ENCODE measurements around the gene ANGEL2. TPM values are rescaled to one million over a fixed set of nuclear protein-coding genes. Genes with fewer than 3 reads are reported as not detected.
A peak's percentile ranks its signal among the peaks of the same experiment; 100 is the strongest.

Gene ANGEL2
- total RNA-seq = 10 to 100 TPM; 55.8 to 60.4 TPM
- 29.9 TPM for polyA plus RNA-seq (2013, experiment 1 of 2)
- polyA plus RNA-seq (2013, experiment 2 of 2) = 31.7 TPM
- long read RNA-seq, experiment 1, full-length matches to known transcripts = 1 of 10 reads
- long read RNA-seq, experiment 1, partial matches to known transcripts = 1 of 10 reads
- long read RNA-seq, experiment 1, other reads (novel, unspliced or antisense) = 8 of 10 reads
- long read RNA-seq, experiment 2, full-length matches to known transcripts = 19 of 90 reads
- long read RNA-seq, experiment 2, partial matches to known transcripts = 9 of 90 reads
- long read RNA-seq, experiment 2, other reads (novel, unspliced or antisense) = 62 of 90 reads
- long read RNA-seq, experiment 3, full-length matches to known transcripts = 25 of 80 reads
- long read RNA-seq, experiment 3, partial matches to known transcripts = 6 of 80 reads
- long read RNA-seq, experiment 3, other reads (novel, unspliced or antisense) = 49 of 80 reads
- long read RNA-seq, experiment 4, full-length matches to known transcripts = 4 of 20 reads
- long read RNA-seq, experiment 4, partial matches to known transcripts = 2 of 20 reads
- long read RNA-seq, experiment 4, other reads (novel, unspliced or antisense) = 14 of 20 reads

DNA sequence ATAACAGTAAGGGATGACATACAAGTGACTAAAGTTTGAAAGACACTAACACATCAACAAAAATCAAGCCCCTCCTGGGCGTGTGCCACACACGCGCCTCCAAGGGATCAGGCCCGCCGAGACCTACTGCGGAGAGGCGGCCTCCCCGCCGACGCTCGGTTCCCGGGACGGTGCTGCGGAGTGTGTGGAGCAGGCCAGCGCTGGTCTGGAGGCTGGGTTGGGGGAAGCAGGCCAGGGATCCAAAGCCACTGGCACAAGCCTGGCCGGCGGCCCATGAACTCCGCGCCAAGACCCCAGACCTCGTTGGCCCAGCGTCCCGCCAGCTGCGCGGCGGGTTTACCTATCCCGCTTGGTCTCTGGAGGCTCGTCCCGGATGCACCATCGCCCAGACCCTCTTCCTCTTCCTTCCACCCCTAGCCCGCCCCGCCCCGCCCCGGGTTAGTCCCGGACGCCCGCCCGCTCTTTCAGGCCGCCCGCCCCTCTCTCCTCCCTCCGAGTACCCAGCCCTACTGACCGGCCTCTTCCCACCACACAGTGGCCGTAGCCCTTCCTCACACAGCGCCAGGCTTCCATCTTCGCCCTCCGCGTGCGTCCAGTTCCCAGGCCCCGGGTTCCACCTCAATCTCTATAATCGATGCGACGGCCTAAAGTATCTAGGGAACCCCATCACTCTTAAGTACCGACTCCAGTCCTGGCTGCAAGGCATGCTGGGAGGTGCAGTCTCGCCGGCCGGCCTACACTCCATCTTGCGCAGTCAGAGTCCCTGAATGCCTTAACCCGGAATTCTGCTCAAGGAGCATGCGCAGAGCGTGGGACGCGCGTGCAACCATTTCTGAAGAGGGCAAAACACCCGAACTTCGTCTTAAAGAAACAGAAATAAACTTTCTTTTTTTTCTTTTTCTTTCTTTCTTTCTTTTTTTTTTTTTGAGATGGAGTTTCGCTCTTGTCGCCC, at the start of gene ANGEL2:
TSS of gene ANGEL2 (minus strand) at position 769 of the 952 bp plus-strand sequence. CDS start at position 573, 196 bp downstream.
- Histone ChIP-seq H3K27ac (ENCODE audit: low read depth, low read length) (peak within 1 kb of the TSS; percentile 88), H3K4me1 (ENCODE audit: control insufficient read depth, insufficient read depth, low read length) (peaks cover 2% of the 10 kb centered on the region), H3K9ac (ENCODE audit: extremely low read depth, low read length, poor library complexity, severe bottlenecking) (peak within 1 kb of the TSS; percentile 79), H3K9me3 (ENCODE audit: control insufficient read depth, low read length) (peaks cover 4% of the 10 kb centered on the region), H3K27me3 (ENCODE audit: control insufficient read depth, insufficient read depth, low read length, poor library complexity, severe bottlenecking) (no peaks in the 10 kb centered on the region), H3K4me3 (ENCODE audit: low read length) (peak within 1 kb of the TSS; percentile 92), H3K36me3 (ENCODE audit: control insufficient read depth, insufficient read depth, low read length) (peaks cover 24% of the 10 kb centered on the region)
- H3K27me3 Mint-ChIP-seq (ENCODE audit: insufficient read depth) = no peaks in the 10 kb centered on the region
- no peaks in the 10 kb centered on the region for H3K9me3 Mint-ChIP-seq
- TF ChIP-seq, protein P1, sequence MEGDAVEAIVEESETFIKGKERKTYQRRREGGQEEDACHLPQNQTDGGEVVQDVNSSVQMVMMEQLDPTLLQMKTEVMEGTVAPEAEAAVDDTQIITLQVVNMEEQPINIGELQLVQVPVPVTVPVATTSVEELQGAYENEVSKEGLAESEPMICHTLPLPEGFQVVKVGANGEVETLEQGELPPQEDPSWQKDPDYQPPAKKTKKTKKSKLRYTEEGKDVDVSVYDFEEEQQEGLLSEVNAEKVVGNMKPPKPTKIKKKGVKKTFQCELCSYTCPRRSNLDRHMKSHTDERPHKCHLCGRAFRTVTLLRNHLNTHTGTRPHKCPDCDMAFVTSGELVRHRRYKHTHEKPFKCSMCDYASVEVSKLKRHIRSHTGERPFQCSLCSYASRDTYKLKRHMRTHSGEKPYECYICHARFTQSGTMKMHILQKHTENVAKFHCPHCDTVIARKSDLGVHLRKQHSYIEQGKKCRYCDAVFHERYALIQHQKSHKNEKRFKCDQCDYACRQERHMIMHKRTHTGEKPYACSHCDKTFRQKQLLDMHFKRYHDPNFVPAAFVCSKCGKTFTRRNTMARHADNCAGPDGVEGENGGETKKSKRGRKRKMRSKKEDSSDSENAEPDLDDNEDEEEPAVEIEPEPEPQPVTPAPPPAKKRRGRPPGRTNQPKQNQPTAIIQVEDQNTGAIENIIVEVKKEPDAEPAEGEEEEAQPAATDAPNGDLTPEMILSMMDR (conservative IDR thresholded peaks at IDR 0.05) = no peak
- DNase-seq = peak; percentile 98
- H3K4me1 Mint-ChIP-seq = peaks cover 10% of the 10 kb centered on the region
- peak within 1 kb of the TSS; percentile 99 for H3K27ac Mint-ChIP-seq
- H3K4me3 Mint-ChIP-seq = peak within 1 kb of the TSS; percentile 98
- H3K36me3 Mint-ChIP-seq (ENCODE audit: low read depth) = peaks cover 18% of the 10 kb centered on the region
- 0 to 2% methylated on average over 46 to 65 of the region's 66 CpGs for WGBS, 2 experiments (ENCODE audit: insufficient coverage in 1 of 2, insufficient read length in 1 of 2)

DNA sequence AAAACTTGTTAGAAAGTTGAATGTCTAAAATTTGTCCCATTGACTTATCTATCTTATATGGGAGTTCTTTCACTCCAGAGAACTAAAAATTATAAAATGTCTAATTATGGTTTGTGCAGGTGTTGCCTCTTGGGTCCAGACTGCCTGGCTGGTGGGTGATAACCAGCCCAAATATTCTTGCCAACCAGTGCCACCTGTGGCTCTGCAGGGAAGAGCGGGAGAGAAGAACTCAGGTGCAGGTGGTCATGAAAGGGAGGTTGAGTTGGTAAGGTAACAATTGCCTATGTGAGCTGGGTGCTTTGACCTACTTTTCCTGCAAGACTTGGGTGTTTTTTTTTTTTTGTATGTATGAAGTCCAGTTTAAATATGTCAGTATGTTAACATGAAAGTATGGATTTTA, 45.6 kb upstream of the ANGEL2 start:
- Histone ChIP-seq H3K4me1 (ENCODE audit: control insufficient read depth, insufficient read depth, low read length) (peaks cover 10% of the 10 kb centered on the region), H3K27me3 (ENCODE audit: control insufficient read depth, insufficient read depth, low read length, poor library complexity, severe bottlenecking) (no peaks in the 10 kb centered on the region), H3K4me3 (ENCODE audit: low read length) (no peak overlapping the region), H3K36me3 (ENCODE audit: control insufficient read depth, insufficient read depth, low read length) (peaks cover 5% of the 10 kb centered on the region), H3K9ac (ENCODE audit: extremely low read depth, low read length, poor library complexity, severe bottlenecking) (no peak overlapping the region), H3K27ac (ENCODE audit: low read depth, low read length) (no peak overlapping the region), H3K9me3 (ENCODE audit: control insufficient read depth, low read length) (peaks cover 16% of the 10 kb centered on the region)
- H3K36me3 Mint-ChIP-seq (ENCODE audit: low read depth) = peaks cover 4% of the 10 kb centered on the region
- TF ChIP-seq, protein P1 (conservative IDR thresholded peaks at IDR 0.05) = peak; percentile 53
- peaks cover 31% of the 10 kb centered on the region for H3K4me1 Mint-ChIP-seq
- 95% methylated on average over 1 of the region's 1 CpG; no CpG with 5 or more reads in 1 of the 2 experiments for WGBS, 2 experiments (ENCODE audit: insufficient coverage in 1 of 2, insufficient read length in 1 of 2)
- H3K9me3 Mint-ChIP-seq = peaks cover 9% of the 10 kb centered on the region
- H3K27ac Mint-ChIP-seq = no peak overlapping the region
- no peak overlapping the region for H3K4me3 Mint-ChIP-seq
- DNase-seq = peak; percentile 65
- no peaks in the 10 kb centered on the region for H3K27me3 Mint-ChIP-seq (ENCODE audit: insufficient read depth)

DNA sequence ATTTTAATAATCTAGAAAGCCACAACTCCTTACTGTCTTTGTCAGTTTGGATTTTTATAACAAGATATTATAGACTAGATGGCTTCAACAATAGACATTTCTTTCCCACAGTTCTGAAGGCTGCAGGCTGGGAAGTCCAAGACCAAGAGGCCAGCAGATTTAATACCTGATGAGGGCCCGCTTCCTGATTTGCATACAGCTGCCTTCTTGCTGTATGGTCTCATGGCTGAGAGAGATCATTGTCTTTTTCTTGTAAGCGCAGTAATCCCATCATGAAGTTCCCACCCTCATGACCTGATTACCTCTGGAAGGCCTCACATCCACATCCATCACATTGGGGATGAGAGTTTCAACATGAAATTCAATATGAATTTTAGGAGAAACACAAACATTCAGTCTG, 45.2 kb upstream of the ANGEL2 start:
- Histone ChIP-seq H3K27ac (ENCODE audit: low read depth, low read length) (no peak overlapping the region), H3K36me3 (ENCODE audit: control insufficient read depth, insufficient read depth, low read length) (peaks cover 5% of the 10 kb centered on the region), H3K4me3 (ENCODE audit: low read length) (no peak overlapping the region), H3K4me1 (ENCODE audit: control insufficient read depth, insufficient read depth, low read length) (peaks cover 10% of the 10 kb centered on the region), H3K9me3 (ENCODE audit: control insufficient read depth, low read length) (peaks cover 16% of the 10 kb centered on the region), H3K9ac (ENCODE audit: extremely low read depth, low read length, poor library complexity, severe bottlenecking) (no peak overlapping the region), H3K27me3 (ENCODE audit: control insufficient read depth, insufficient read depth, low read length, poor library complexity, severe bottlenecking) (no peaks in the 10 kb centered on the region)
- H3K9me3 Mint-ChIP-seq = peaks cover 9% of the 10 kb centered on the region
- no peak overlapping the region for H3K27ac Mint-ChIP-seq
- H3K36me3 Mint-ChIP-seq (ENCODE audit: low read depth) = peaks cover 4% of the 10 kb centered on the region
- no peaks in the 10 kb centered on the region for H3K27me3 Mint-ChIP-seq (ENCODE audit: insufficient read depth)
- H3K4me1 Mint-ChIP-seq = peaks cover 30% of the 10 kb centered on the region
- no peak overlapping the region for H3K4me3 Mint-ChIP-seq
- DNase-seq = no peak
- TF ChIP-seq, protein P1 (conservative IDR thresholded peaks at IDR 0.05) = no peak
- WGBS, 2 experiments (ENCODE audit: insufficient coverage in 1 of 2, insufficient read length in 1 of 2) = 95% methylated on average over 2 of the region's 2 CpGs; no CpG with 5 or more reads in 1 of the 2 experiments

Measured in endodermal cell (in vitro differentiated cells).